ENCODE results near the gene CABCOCO1.

GRCh38 chr10:61795551-61795950 lies 132.8 kb downstream of the CABCOCO1 start:
- TF ChIP-seq CTCF (IDR thresholded peaks at IDR 0.05) (no peak), POLR2A (IDR thresholded peaks at IDR 0.05) (no peak)

Data from sigmoid colon (tissue), 3 donors.